OCI-LY3 (cell line): ENCODE data around the gene LNPK.

Experiments
- H2AFZ ChIP-seq: fragments of 200-600, 300-600 bp; shearing (Covaris generic); 2 replicates; pipeline ENCODE4 v1.6.0; 2014; ENCODE audit warnings: antibody characterized with exemption, low read depth, low read length
- H3K27ac ChIP-seq: fragments of 200-600, 300-600 bp; sonication (generic); 2 replicates; pipeline ENCODE4 v1.5.1; 2014; ENCODE audit warnings: mild to moderate bottlenecking, low read length, moderate library complexity, mixed read lengths
- H3K27me3 ChIP-seq: fragments of 200-600, 300-600 bp; sonication (generic); 2 replicates; pipeline ENCODE4 v1.6.1; 2014; ENCODE audit warnings: low read depth, low read length, mixed read lengths
- H3K36me3 ChIP-seq: fragments of 200-600, 300-600 bp; sonication (generic); replicated peaks from 2 replicates; pipeline ENCODE3; 2014; ENCODE audit warnings: low read depth, low read length, mixed read lengths
- H3K4me1 ChIP-seq: fragments of 300-600, 200-600 bp; sonication (generic); 2 replicates; pipeline ENCODE4 v1.6.1; 2014; ENCODE audit warnings: low read length, mixed read lengths
- H3K4me2 ChIP-seq: fragments of 200-600, 300-600 bp; sonication (generic); 2 replicates; pipeline ENCODE4 v1.6.1; 2014; ENCODE audit warnings: low read length, mixed read lengths
- H3K4me3 ChIP-seq: fragments of 300-600, 200-600 bp; sonication (generic); 2 replicates; pipeline ENCODE4 v1.5.1; 2014; ENCODE audit warnings: antibody characterized with exemption, mild to moderate bottlenecking, low read length, moderate library complexity
- H3K79me2 ChIP-seq: fragments of 300-600, 200-600 bp; shearing (Covaris generic); 2 replicates; pipeline ENCODE4 v1.6.1; 2014; ENCODE audit warnings: mild to moderate bottlenecking, low read length, mixed read lengths
- H3K9ac ChIP-seq: fragments of 300-600, 200-600 bp; shearing (Covaris generic); 2 replicates; pipeline ENCODE4 v1.6.0; 2014; ENCODE audit warnings: mild to moderate bottlenecking, low read length, moderate library complexity
- H3K9me3 ChIP-seq: fragments of 200-600, 300-600 bp; shearing (Covaris generic); 2 replicates; pipeline ENCODE4 v1.6.1; 2014; ENCODE audit warnings: low read length, mixed read lengths; ENCODE audit not compliant: insufficient read depth
- H4K20me1 ChIP-seq: fragments of 200-600, 300-600 bp; sonication (generic); 2 replicates; pipeline ENCODE4 v1.6.1; 2016; ENCODE audit warnings: low read length, mixed read lengths; ENCODE audit not compliant: insufficient read depth
- CTCF ChIP-seq: fragments of 200-600, 300-600 bp; sonication (generic); IDR thresholded peaks from 2 replicates; pipeline ENCODE4 v1.5.1; 2014; ENCODE audit warnings: antibody characterized with exemption, low read length, low read depth
- EZH2phosphoT487 ChIP-seq: fragments of 200-600 bp; shearing (Covaris generic); IDR thresholded peaks from 2 replicates; pipeline ENCODE4 v1.6.1; 2018; ENCODE audit warnings: antibody characterized with exemption, mixed run types, low read depth

LNPK gene

GRCh38 chr2:175935289-175936181, 66.5 kb downstream of the LNPK start:
- no peak overlapping the region for H2AFZ ChIP-seq
- no peaks in the 10 kb centered on the region for H4K20me1 ChIP-seq
- no peak overlapping the region for H3K4me2 ChIP-seq
- TF ChIP-seq CTCF (no peak), EZH2phosphoT487 (no peak)
- no peak overlapping the region for H3K4me3 ChIP-seq
- peaks cover 24% of the 10 kb centered on the region for H3K36me3 ChIP-seq
- H3K9me3 ChIP-seq, result no peaks in the 10 kb centered on the region
- no peak overlapping the region for H3K27ac ChIP-seq
- no peaks in the 10 kb centered on the region for H3K79me2 ChIP-seq
- H3K4me1 ChIP-seq, result no peaks in the 10 kb centered on the region
- H3K9ac ChIP-seq, result no peak overlapping the region
- H3K27me3 ChIP-seq, result no peaks in the 10 kb centered on the region

GRCh38 chr2:175932675-175933074, 69.4 kb downstream of the LNPK start:
- H3K27ac ChIP-seq, result no peak overlapping the region
- H3K27me3 ChIP-seq, result no peaks in the 10 kb centered on the region
- H2AFZ ChIP-seq, result no peak overlapping the region
- H3K4me3 ChIP-seq, result no peak overlapping the region
- H3K9me3 ChIP-seq, result no peaks in the 10 kb centered on the region
- H3K36me3 ChIP-seq, result peaks cover 21% of the 10 kb centered on the region
- no peaks in the 10 kb centered on the region for H3K4me1 ChIP-seq
- no peaks in the 10 kb centered on the region for H4K20me1 ChIP-seq
- TF ChIP-seq CTCF (no peak), EZH2phosphoT487 (no peak)
- no peak overlapping the region for H3K4me2 ChIP-seq
- H3K9ac ChIP-seq, result no peak overlapping the region
- no peaks in the 10 kb centered on the region for H3K79me2 ChIP-seq

- no peak overlapping the region for H2AFZ ChIP-seq
- H3K4me1 ChIP-seq, result no peaks in the 10 kb centered on the region
- TF ChIP-seq EZH2phosphoT487, result no peak
- no peak for TF ChIP-seq CTCF
- H3K27ac ChIP-seq, result no peak overlapping the region
- no peak overlapping the region for H3K4me2 ChIP-seq
- H3K79me2 ChIP-seq, result no peaks in the 10 kb centered on the region
- no peak overlapping the region for H3K4me3 ChIP-seq
- no peaks in the 10 kb centered on the region for H4K20me1 ChIP-seq
- H3K9me3 ChIP-seq, result no peaks in the 10 kb centered on the region
- no peaks in the 10 kb centered on the region for H3K27me3 ChIP-seq
- no peak overlapping the region for H3K9ac ChIP-seq
- H3K36me3 ChIP-seq, result peaks cover 15% of the 10 kb centered on the region
These were observed 70.3 kb downstream of the LNPK start for GRCh38 chr2:175931805-175932204.

- Histone ChIP-seq H4K20me1 (no peaks in the 10 kb centered on the region), H3K4me1 (no peaks in the 10 kb centered on the region), H3K4me2 (no peak overlapping the region), H3K79me2 (no peaks in the 10 kb centered on the region), H3K9me3 (no peaks in the 10 kb centered on the region), H3K9ac (no peak overlapping the region), H2AFZ (no peak overlapping the region), H3K27me3 (no peaks in the 10 kb centered on the region), H3K27ac (no peak overlapping the region), H3K4me3 (no peak overlapping the region), H3K36me3 (peaks cover 4% of the 10 kb centered on the region)
- TF ChIP-seq EZH2phosphoT487 (no peak), CTCF (no peak)
These were observed 71.6 kb downstream of the LNPK start for GRCh38 chr2:175930504-175930903.
